Right ventricle myocardium inferior (tissue), 1 donor: ENCODE measurements around the gene IFNL2. TPM values are rescaled to one million over a fixed set of nuclear protein-coding genes. Genes with fewer than 3 reads are reported as not detected.
"Not testable (repeated sequence)": the region's sequence is repeated elsewhere in the genome, so short reads cannot be mapped to it uniquely, and the experiment has no call there.

Experiments
- ATAC-seq: fragments of 200-7000 bp; cut with Tn5 transposase; one replicate; pipeline ENCODE4 v1.9.1; 2020; ENCODE audit warnings: mild to moderate bottlenecking, moderate library complexity
- DNase-seq: peaks from one replicate; pipeline ENCODE4 v3.0.0; 2021; ENCODE audit errors: missing footprints
- intact Hi-C: fragments of 100-400 bp; cut with DNase I; formaldehyde crosslinking; loops from one replicate; pipeline ENCODE4 v1.11.0; 2022
- total RNA-seq: library from RNA; stranded (reverse); fragmentation: NEBNext Ultra II Directional; extraction: Animal tissue kit (Norgen Biotek cat#: 25700); gene quantifications from one replicate; pipeline ENCODE4 v1.2.1, GENCODE V29; 2021
- donor health status: DM: no; HTN: yes; CAD: no; lungs with severe emphysema.

Gene IFNL2
- total RNA-seq, 1 donor from 2014 or later = not detected

- ATAC-seq (no peak), DNase-seq (no peak)
- intact Hi-C loops = no loop called here
Measured at GRCh38 chr19:39251081-39251480, 17.1 kb upstream of the IFNL2 start.

GRCh38 chr19:39251846-39252245 lies 16.4 kb upstream of the IFNL2 start:
- DNase-seq = no peak
- intact Hi-C loops = no loop called here

GRCh38 chr19:39252458-39252857 lies 15.7 kb upstream of the IFNL2 start:
- ATAC-seq = no peak
- no peak for DNase-seq
- intact Hi-C loops = no loop called here

More at GRCh38 chr19:39251846-39252245, 16.4 kb upstream of the IFNL2 start:
- ATAC-seq = no peak

GRCh38 chr19:39253374-39254149 lies 14.6 kb upstream of the IFNL2 start:
- DNase-seq = no peak
- ATAC-seq = no peak
- intact Hi-C loops = no loop called here

GRCh38 chr19:39254531-39255345 lies 13.5 kb upstream of the IFNL2 start:
- ATAC-seq (no peak), DNase-seq (no peak)
- intact Hi-C loops = no loop called here

- ATAC-seq (no peak), DNase-seq (no peak)
- intact Hi-C loops = no loop called here
Measured at GRCh38 chr19:39257227-39257626, 11.0 kb upstream of the IFNL2 start.

GRCh38 chr19:39261704-39262103 lies 6.5 kb upstream of the IFNL2 start:
- ATAC-seq (no peak), DNase-seq (no peak)
- intact Hi-C loops = no loop called here

- ATAC-seq = no peak
- intact Hi-C loops = no loop called here
- DNase-seq = no peak
Measured at GRCh38 chr19:39262496-39262895, 5.7 kb upstream of the IFNL2 start.

- ATAC-seq (no peak), DNase-seq (no peak)
- intact Hi-C loops = no loop called here
Measured at GRCh38 chr19:39263912-39264305, 4.3 kb upstream of the IFNL2 start.

GRCh38 chr19:39264306-39265290 lies 3.6 kb upstream of the IFNL2 start:
- DNase-seq = no peak
- intact Hi-C loops = no loop called here
- no peak for ATAC-seq

- no peak for ATAC-seq
- no peak for DNase-seq
- intact Hi-C loops = no loop called here
Measured at GRCh38 chr19:39265321-39265916, 2.8 kb upstream of the IFNL2 start.

GRCh38 chr19:39268531-39269223 lies 481 bp downstream of the IFNL2 start:
- ATAC-seq, DNase-seq, intact Hi-C loops: not testable (repeated sequence)

- ATAC-seq, DNase-seq, intact Hi-C loops: not testable (repeated sequence)
Measured at GRCh38 chr19:39269369-39269768, 1.2 kb downstream of the IFNL2 start.

GRCh38 chr19:39270036-39270871 lies 2.1 kb downstream of the IFNL2 start:
- intact Hi-C loops = no loop called here
- ATAC-seq (no peak), DNase-seq (no peak)

- ATAC-seq, DNase-seq, intact Hi-C loops: not testable (repeated sequence)
Measured at GRCh38 chr19:39273859-39274258, 5.7 kb downstream of the IFNL2 start.

- ATAC-seq = no peak
Measured at GRCh38 chr19:39275578-39275977, 7.4 kb downstream of the IFNL2 start.

GRCh38 chr19:39276740-39277139 lies 8.5 kb downstream of the IFNL2 start:
- ATAC-seq (no peak), DNase-seq (no peak)
- intact Hi-C loops = no loop called here

More at GRCh38 chr19:39275578-39275977, 7.4 kb downstream of the IFNL2 start:
- intact Hi-C loops = no loop called here
- no peak for DNase-seq
